Endothelial cell (in vitro differentiated cells): ENCODE measurements around the gene TBX19. TPM values are rescaled to one million over a fixed set of nuclear protein-coding genes. Genes with fewer than 3 reads are reported as not detected.

Source experiments
- DNase-seq: peaks from one replicate; pipeline ENCODE4 v3.0.0; 2021; ENCODE audit warnings: low spot score
- H3K27ac Mint-ChIP-seq: one replicate; pipeline ENCODE4 v1.8.0; 2021; ENCODE audit warnings: mixed read lengths, inconsistent platforms; ENCODE audit not compliant: unreplicated experiment
- H3K27me3 Mint-ChIP-seq: one replicate; pipeline ENCODE4 v1.8.0; 2021; ENCODE audit warnings: mild to moderate bottlenecking, moderate library complexity, mixed read lengths, inconsistent platforms; ENCODE audit not compliant: unreplicated experiment
- H3K36me3 Mint-ChIP-seq: one replicate; pipeline ENCODE4 v1.8.0; 2021; ENCODE audit warnings: mild to moderate bottlenecking, low read depth, mixed read lengths, inconsistent platforms; ENCODE audit not compliant: unreplicated experiment
- H3K4me1 Mint-ChIP-seq: one replicate; pipeline ENCODE4 v1.8.0; 2021; ENCODE audit warnings: mild to moderate bottlenecking, mixed read lengths, inconsistent platforms; ENCODE audit not compliant: unreplicated experiment
- H3K4me3 Mint-ChIP-seq: one replicate; pipeline ENCODE4 v1.8.0; 2021; ENCODE audit warnings: mild to moderate bottlenecking, mixed read lengths, inconsistent platforms; ENCODE audit not compliant: unreplicated experiment
- H3K9me3 Mint-ChIP-seq: one replicate; pipeline ENCODE4 v1.8.0; 2021; ENCODE audit warnings: mixed read lengths, inconsistent platforms; ENCODE audit not compliant: unreplicated experiment
- total RNA-seq: library from RNA; stranded (reverse); fragmentation: NEBNext Ultra II Directional; extraction: Animal tissue kit (Norgen Biotek cat#: 25700); gene quantifications from one replicate; pipeline ENCODE4 v1.2.1, GENCODE V29; 2021; ENCODE audit not compliant: unreplicated experiment
- TF ChIP-seq, protein P1 (sequence below): fragments of 200-600 bp; sonication (generic); IDR thresholded peaks from one replicate; pipeline ENCODE4 v1.5.0; 2021; ENCODE audit warnings: antibody characterized with exemption; ENCODE audit not compliant: unreplicated experiment

TBX19 gene
- total RNA-seq, 1 donor from 2014 or later, result 1.1 TPM

DNA sequence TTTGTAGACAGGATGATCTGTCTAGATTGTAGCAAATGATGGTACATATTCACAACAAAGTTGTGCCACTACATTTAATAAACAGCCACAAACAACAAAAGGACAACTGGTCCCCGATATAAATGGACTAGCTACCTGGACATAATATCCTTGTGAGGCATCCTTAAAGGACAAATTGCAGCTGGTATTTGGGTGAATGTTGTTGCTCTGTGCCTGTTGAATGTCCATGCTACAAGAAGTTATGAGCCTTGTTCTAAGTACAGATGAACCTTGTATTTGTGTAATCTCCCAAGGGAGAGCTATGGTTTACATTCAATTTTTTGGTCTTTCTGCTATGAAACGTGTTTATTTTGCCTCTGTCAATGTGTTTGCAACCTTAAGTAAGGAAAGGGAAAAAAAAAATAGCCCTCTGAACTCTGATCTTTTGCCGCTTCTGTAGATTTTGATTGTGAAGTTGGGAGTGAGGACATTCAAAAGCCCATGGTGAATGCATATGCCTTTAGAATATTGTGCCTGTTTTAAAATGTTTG lies 28.4 kb upstream of the TBX19 start:
- no peak overlapping the region for H3K27ac Mint-ChIP-seq
- TF ChIP-seq, protein P1, sequence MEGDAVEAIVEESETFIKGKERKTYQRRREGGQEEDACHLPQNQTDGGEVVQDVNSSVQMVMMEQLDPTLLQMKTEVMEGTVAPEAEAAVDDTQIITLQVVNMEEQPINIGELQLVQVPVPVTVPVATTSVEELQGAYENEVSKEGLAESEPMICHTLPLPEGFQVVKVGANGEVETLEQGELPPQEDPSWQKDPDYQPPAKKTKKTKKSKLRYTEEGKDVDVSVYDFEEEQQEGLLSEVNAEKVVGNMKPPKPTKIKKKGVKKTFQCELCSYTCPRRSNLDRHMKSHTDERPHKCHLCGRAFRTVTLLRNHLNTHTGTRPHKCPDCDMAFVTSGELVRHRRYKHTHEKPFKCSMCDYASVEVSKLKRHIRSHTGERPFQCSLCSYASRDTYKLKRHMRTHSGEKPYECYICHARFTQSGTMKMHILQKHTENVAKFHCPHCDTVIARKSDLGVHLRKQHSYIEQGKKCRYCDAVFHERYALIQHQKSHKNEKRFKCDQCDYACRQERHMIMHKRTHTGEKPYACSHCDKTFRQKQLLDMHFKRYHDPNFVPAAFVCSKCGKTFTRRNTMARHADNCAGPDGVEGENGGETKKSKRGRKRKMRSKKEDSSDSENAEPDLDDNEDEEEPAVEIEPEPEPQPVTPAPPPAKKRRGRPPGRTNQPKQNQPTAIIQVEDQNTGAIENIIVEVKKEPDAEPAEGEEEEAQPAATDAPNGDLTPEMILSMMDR, result no peak
- H3K4me3 Mint-ChIP-seq, result no peak overlapping the region
- no peak for DNase-seq
- peaks cover 4% of the 10 kb centered on the region for H3K9me3 Mint-ChIP-seq
- H3K36me3 Mint-ChIP-seq, result peaks cover 12% of the 10 kb centered on the region
- H3K27me3 Mint-ChIP-seq, result no peaks in the 10 kb centered on the region
- no peaks in the 10 kb centered on the region for H3K4me1 Mint-ChIP-seq

DNA sequence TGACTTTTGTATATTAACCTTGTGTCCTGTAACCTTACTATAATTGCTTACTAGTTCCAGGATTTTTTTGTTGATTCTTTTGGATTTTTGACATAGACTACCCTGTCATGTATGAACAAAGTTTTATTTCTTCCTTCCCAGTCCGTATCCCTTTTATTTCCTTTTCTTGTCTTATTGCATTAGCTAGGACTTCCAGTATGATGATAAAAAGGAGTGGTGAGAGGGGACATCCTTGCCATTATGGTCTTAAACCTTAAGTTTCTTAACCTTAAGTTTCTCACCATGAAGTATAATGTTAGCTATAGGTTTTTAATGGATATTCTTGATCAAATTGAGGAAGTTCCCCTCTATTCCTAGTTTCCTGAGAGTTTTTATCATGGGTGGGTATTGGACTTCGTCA lies 24.5 kb upstream of the TBX19 start:
- TF ChIP-seq, protein P1, result no peak
- no peak overlapping the region for H3K4me3 Mint-ChIP-seq
- no peak overlapping the region for H3K27ac Mint-ChIP-seq
- no peak for DNase-seq
- H3K27me3 Mint-ChIP-seq, result no peaks in the 10 kb centered on the region
- no peaks in the 10 kb centered on the region for H3K4me1 Mint-ChIP-seq
- H3K36me3 Mint-ChIP-seq, result peaks cover 10% of the 10 kb centered on the region
- H3K9me3 Mint-ChIP-seq, result peaks cover 4% of the 10 kb centered on the region

DNA sequence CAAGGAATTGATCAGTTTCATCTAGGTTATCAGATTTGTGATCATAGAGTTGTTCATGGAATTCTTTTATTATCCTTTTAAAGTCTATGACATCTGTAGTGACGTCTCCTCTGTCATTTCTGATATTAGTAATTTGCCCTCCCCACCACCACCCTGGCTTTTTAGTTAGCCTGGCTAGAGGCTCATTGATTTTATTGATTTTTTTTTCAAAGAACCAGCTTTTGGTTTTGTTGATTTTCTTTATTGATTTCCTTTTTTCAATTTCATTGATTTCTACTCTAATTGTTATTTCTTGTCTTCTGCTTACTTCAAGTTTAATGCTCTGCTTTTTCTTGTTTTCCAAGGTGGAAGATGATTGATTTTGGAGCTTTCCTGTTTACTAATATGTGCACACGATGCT lies 23.3 kb upstream of the TBX19 start:
- Mint-ChIP-seq H3K27ac (no peak overlapping the region), H3K36me3 (peaks cover 10% of the 10 kb centered on the region)

DNA sequence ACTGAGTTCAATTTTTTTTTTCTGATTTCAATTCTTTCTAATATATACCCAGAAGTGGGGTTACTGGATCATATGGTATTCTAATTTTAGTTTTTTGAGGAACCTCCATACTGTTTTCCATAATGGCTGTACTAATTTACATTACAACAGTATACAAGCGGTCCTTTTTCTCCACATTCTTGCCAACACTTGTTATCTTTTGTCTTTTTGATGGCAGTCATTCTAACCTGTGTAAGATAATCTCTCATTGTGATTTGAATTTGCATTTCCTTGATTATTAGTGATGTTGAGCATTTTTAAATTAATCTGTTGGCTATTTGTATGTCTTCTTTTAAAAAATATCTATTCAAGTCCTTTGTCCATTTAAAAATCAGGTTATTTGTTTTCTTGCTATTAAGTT lies 21.1 kb upstream of the TBX19 start:
- Mint-ChIP-seq H3K36me3 (peaks cover 11% of the 10 kb centered on the region), H3K27me3 (peaks cover 1% of the 10 kb centered on the region), H3K27ac (no peak overlapping the region), H3K4me3 (no peak overlapping the region), H3K4me1 (no peaks in the 10 kb centered on the region), H3K9me3 (peaks cover 4% of the 10 kb centered on the region)
- TF ChIP-seq, protein P1, result no peak
- no peak for DNase-seq

More for the DNA sequence above, 23.3 kb upstream of the TBX19 start:
- Mint-ChIP-seq H3K4me3 (no peak overlapping the region), H3K27me3 (no peaks in the 10 kb centered on the region), H3K9me3 (peaks cover 4% of the 10 kb centered on the region), H3K4me1 (no peaks in the 10 kb centered on the region)
- DNase-seq, result no peak
- TF ChIP-seq, protein P1, result no peak

DNA sequence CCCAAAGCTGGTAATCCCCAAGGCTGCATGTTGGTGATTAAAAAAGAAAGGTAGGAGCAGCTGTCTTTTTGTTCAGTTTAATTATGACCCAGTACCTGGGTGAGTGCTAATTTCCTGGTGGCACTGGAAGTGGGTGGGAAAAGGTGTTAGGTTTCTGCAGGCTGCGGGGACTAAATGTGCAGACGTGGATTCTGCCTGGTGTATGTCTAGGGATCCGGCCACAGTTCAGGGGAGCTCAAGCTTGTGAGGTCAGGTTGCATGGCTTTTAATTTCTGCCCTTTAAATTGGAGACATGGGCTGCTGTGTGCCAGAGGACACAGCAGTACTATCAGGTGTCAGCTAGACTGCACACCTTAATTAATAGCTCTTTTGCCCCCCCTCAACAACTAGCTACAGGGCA lies 20.3 kb upstream of the TBX19 start:
- H3K4me3 Mint-ChIP-seq, result no peak overlapping the region
- peaks cover 4% of the 10 kb centered on the region for H3K9me3 Mint-ChIP-seq
- H3K4me1 Mint-ChIP-seq, result no peaks in the 10 kb centered on the region
- TF ChIP-seq, protein P1, result no peak
- DNase-seq, result no peak
- H3K36me3 Mint-ChIP-seq, result peaks cover 8% of the 10 kb centered on the region
- no peak overlapping the region for H3K27ac Mint-ChIP-seq
- peaks cover 1% of the 10 kb centered on the region for H3K27me3 Mint-ChIP-seq
